HAP-1 (cell line): ENCODE data around the gene TCP10L.
"Not testable (repeated sequence)": the region's sequence is repeated elsewhere in the genome, so short reads cannot be mapped to it uniquely, and the experiment has no call there.

Experiments used
- DNase-seq, 2 experiments: peaks; one replicate each; pipeline ENCODE4 v3.0.0-alpha.2; 2016 to 2020; ENCODE audit warnings: low spot score in 2 of 2
- H3K27me3 ChIP-seq: fragments of 250-450 bp; sonication (Bioruptor Pico); 2 replicates; pipeline ENCODE4 v1.5.1; 2020; ENCODE audit warnings: low read depth, mild to moderate bottlenecking, moderate library complexity
- H3K36me3 ChIP-seq: fragments of 250-450 bp; sonication (Bioruptor Pico); replicated peaks from 2 replicates; pipeline ENCODE4 v1.5.1; 2020; ENCODE audit warnings: mild to moderate bottlenecking
- H3K4me1 ChIP-seq: fragments of 250-450 bp; sonication (Bioruptor Pico); 2 replicates; pipeline ENCODE4 v1.5.1; 2020; ENCODE audit warnings: mild to moderate bottlenecking
- H3K4me3 ChIP-seq: fragments of 250-450 bp; sonication (Bioruptor Pico); 2 replicates; pipeline ENCODE4 v1.5.1; 2020; ENCODE audit warnings: mild to moderate bottlenecking, moderate library complexity
- H3K9me3 ChIP-seq: fragments of 250-450 bp; sonication (Bioruptor Pico); 2 replicates; pipeline ENCODE4 v1.5.1; 2020; ENCODE audit warnings: mild to moderate bottlenecking, moderate library complexity
- in situ Hi-C: fragments of 300-500 bp; cut with MboI; formaldehyde crosslinking; loops from 3 replicates; pipeline ENCODE4 v1.14.3; 2020; ENCODE audit warnings: low sequenced_read_pairs, inconsistent platforms, mixed read lengths

The TCP10L gene

GRCh38 chr21:32574946-32575925 is 10.1 kb downstream of the TCP10L start:
- H3K27me3 ChIP-seq: no peaks in the 10 kb centered on the region
- no peaks in the 10 kb centered on the region for H3K9me3 ChIP-seq
- H3K36me3 ChIP-seq: no peaks in the 10 kb centered on the region
- in situ Hi-C loops: no loop called here
- DNase-seq: no peak
- no peak overlapping the region for H3K4me3 ChIP-seq
- no peaks in the 10 kb centered on the region for H3K4me1 ChIP-seq

- in situ Hi-C loops: no loop called here
- DNase-seq: peak in 1 of 2 experiments; percentile 21
- H3K4me1 ChIP-seq: 0 out of 2 replicates have a peak, but pooled peaks cover 6% of the 10 kb centered on the region
- no peaks in the 10 kb centered on the region for H3K36me3 ChIP-seq
- no peak overlapping the region for H3K4me3 ChIP-seq
- no peaks in the 10 kb centered on the region for H3K9me3 ChIP-seq
- no peaks in the 10 kb centered on the region for H3K27me3 ChIP-seq
Observed at GRCh38 chr21:32572574-32573420, 12.5 kb downstream of the TCP10L start.

- H3K27me3 ChIP-seq: no peaks in the 10 kb centered on the region
- 0 out of 2 replicates have a peak, but pooled peaks cover 6% of the 10 kb centered on the region for H3K4me1 ChIP-seq
- H3K4me3 ChIP-seq: no peak overlapping the region
- in situ Hi-C loops: no loop called here
- no peak for DNase-seq
- H3K9me3 ChIP-seq: no peaks in the 10 kb centered on the region
- H3K36me3 ChIP-seq: no peaks in the 10 kb centered on the region
Observed at GRCh38 chr21:32570456-32570855, 14.9 kb downstream of the TCP10L start.

- 0 out of 2 replicates have a peak, but pooled peaks cover 6% of the 10 kb centered on the region for H3K4me1 ChIP-seq
- peak; percentile 88 to 90 for DNase-seq
- peaks cover 2% of the 10 kb centered on the region; the same call in 1 of the 2 replicates for H3K9me3 ChIP-seq
- H3K36me3 ChIP-seq: no peaks in the 10 kb centered on the region
- in situ Hi-C loops: no loop called here
- no peaks in the 10 kb centered on the region for H3K27me3 ChIP-seq
- peak overlapping the region; percentile 41 for H3K4me3 ChIP-seq
Observed at GRCh38 chr21:32569261-32570230, 15.8 kb downstream of the TCP10L start.

- H3K9me3 ChIP-seq: peaks cover 2% of the 10 kb centered on the region; the same call in 1 of the 2 replicates
- H3K4me1 ChIP-seq: peaks cover 6% of the 10 kb centered on the region; the same call in 1 of the 2 replicates
- in situ Hi-C loops: no loop called here
- no peak overlapping the region for H3K4me3 ChIP-seq
- DNase-seq: no peak
- H3K27me3 ChIP-seq: no peaks in the 10 kb centered on the region
- H3K36me3 ChIP-seq: no peaks in the 10 kb centered on the region
Observed at GRCh38 chr21:32567626-32568025, 17.7 kb downstream of the TCP10L start.

- Histone ChIP-seq H3K27me3 (no peaks in the 10 kb centered on the region), H3K4me1 (peaks cover 14% of the 10 kb centered on the region), H3K9me3 (peaks cover 2% of the 10 kb centered on the region; the same call in 1 of the 2 replicates), H3K4me3 (no peak overlapping the region), H3K36me3 (no peaks in the 10 kb centered on the region)
- in situ Hi-C loops: no loop called here
- no peak for DNase-seq
Observed at GRCh38 chr21:32566741-32567389, 18.5 kb downstream of the TCP10L start.

- Histone ChIP-seq H3K36me3 (no peaks in the 10 kb centered on the region), H3K27me3 (no peaks in the 10 kb centered on the region), H3K9me3 (peaks cover 2% of the 10 kb centered on the region; the same call in 1 of the 2 replicates), H3K4me1 (peaks cover 23% of the 10 kb centered on the region), H3K4me3 (no peak overlapping the region)
- in situ Hi-C loops: no loop called here
- DNase-seq: no peak
Observed at GRCh38 chr21:32565856-32566465, 19.4 kb downstream of the TCP10L start.

GRCh38 chr21:32562915-32563314 is 22.4 kb downstream of the TCP10L start:
- in situ Hi-C loops: no loop called here
- no peak for DNase-seq
- Histone ChIP-seq H3K4me3 (no peak overlapping the region), H3K9me3 (peaks cover 2% of the 10 kb centered on the region; the same call in 1 of the 2 replicates), H3K36me3 (no peaks in the 10 kb centered on the region), H3K27me3 (no peaks in the 10 kb centered on the region), H3K4me1 (peaks cover 27% of the 10 kb centered on the region)

GRCh38 chr21:32562426-32562825 is 22.9 kb downstream of the TCP10L start:
- in situ Hi-C loops: no loop called here
- no peak overlapping the region for H3K4me3 ChIP-seq
- no peaks in the 10 kb centered on the region for H3K27me3 ChIP-seq
- DNase-seq: peak; percentile 33 to 45
- peaks cover 27% of the 10 kb centered on the region for H3K4me1 ChIP-seq
- H3K9me3 ChIP-seq: peaks cover 2% of the 10 kb centered on the region; the same call in 1 of the 2 replicates
- H3K36me3 ChIP-seq: no peaks in the 10 kb centered on the region

GRCh38 chr21:32561476-32561875 is 23.8 kb downstream of the TCP10L start:
- H3K9me3 ChIP-seq, H3K27me3 ChIP-seq, H3K36me3 ChIP-seq, in situ Hi-C loops, H3K4me3 ChIP-seq: not testable (repeated sequence)
- peak in 1 of 2 experiments; percentile 49 for DNase-seq
- H3K4me1 ChIP-seq: peaks cover 28% of the 10 kb centered on the region

GRCh38 chr21:32560896-32561295 is 24.4 kb downstream of the TCP10L start:
- H3K36me3 ChIP-seq: no peaks in the 10 kb centered on the region
- peaks cover 32% of the 10 kb centered on the region for H3K4me1 ChIP-seq
- peak; percentile 54 to 90 for DNase-seq
- H3K27me3 ChIP-seq: no peaks in the 10 kb centered on the region
- peaks cover 2% of the 10 kb centered on the region; the same call in 1 of the 2 replicates for H3K9me3 ChIP-seq
- no peak overlapping the region for H3K4me3 ChIP-seq
- in situ Hi-C loops: no loop called here

- H3K27me3 ChIP-seq: no peaks in the 10 kb centered on the region
- H3K36me3 ChIP-seq: no peaks in the 10 kb centered on the region
- H3K9me3 ChIP-seq: no peaks in the 10 kb centered on the region
- peaks cover 32% of the 10 kb centered on the region for H3K4me1 ChIP-seq
- DNase-seq: no peak
- no peak overlapping the region for H3K4me3 ChIP-seq
- in situ Hi-C loops: no loop called here
Observed at GRCh38 chr21:32559006-32559610, 26.2 kb downstream of the TCP10L start.
